Mesendoderm (in vitro differentiated cells): ENCODE results near the gene GPD1L.
A peak's percentile ranks its signal among the peaks of the same experiment; 100 is the strongest.

ENCODE experiments used
- DNase-seq: peaks from one replicate; pipeline ENCODE4 v3.0.0; 2013
- H2AK5ac ChIP-seq: 2 replicates; pipeline ENCODE4 v1.6.1; 2013; ENCODE audit warnings: low read length, inconsistent platforms
- H2BK120ac ChIP-seq: 2 replicates; pipeline ENCODE4 v1.6.1; 2013; ENCODE audit warnings: low read depth, mild to moderate bottlenecking, low read length, moderate library complexity, mixed read lengths
- H2BK15ac ChIP-seq: replicated peaks from 2 replicates; pipeline ENCODE4 v1.6.1; 2013; ENCODE audit warnings: low read depth, mild to moderate bottlenecking, moderate library complexity
- H2BK5ac ChIP-seq: 2 replicates; pipeline ENCODE4 v1.6.1; 2013; ENCODE audit warnings: low read length, inconsistent platforms
- H3K18ac ChIP-seq: 2 replicates; pipeline ENCODE4 v1.6.1; 2013; ENCODE audit warnings: mild to moderate bottlenecking, low read length, mixed read lengths
- H3K23ac ChIP-seq: one replicate; pipeline ENCODE4 v1.6.1; 2013; ENCODE audit warnings: low read length
- H3K27ac ChIP-seq: 2 replicates; pipeline ENCODE4 v1.5.1; 2013; ENCODE audit warnings: low read depth, mild to moderate bottlenecking, inconsistent platforms, low read length, moderate library complexity
- H3K27me3 ChIP-seq: 2 replicates; pipeline ENCODE4 v1.6.1; 2013; ENCODE audit warnings: low read length, control low read depth, mild to moderate bottlenecking, inconsistent platforms; ENCODE audit not compliant: insufficient read depth, poor library complexity
- H3K36me3 ChIP-seq: 2 replicates; pipeline ENCODE4 v1.6.1; 2013; ENCODE audit warnings: low read length, inconsistent platforms; ENCODE audit not compliant: control insufficient read depth, insufficient read depth
- H3K4ac ChIP-seq: one replicate; pipeline ENCODE4 v1.6.1; 2013; ENCODE audit warnings: low read depth, mild to moderate bottlenecking, low read length, moderate library complexity
- H3K4me1 ChIP-seq: 2 replicates; pipeline ENCODE4 v1.6.1; 2013; ENCODE audit warnings: low read depth, low read length, inconsistent platforms; ENCODE audit not compliant: control insufficient read depth
- H3K4me2 ChIP-seq: 2 replicates; pipeline ENCODE4 v1.6.1; 2013; ENCODE audit warnings: low read length
- H3K4me3 ChIP-seq: 2 replicates; pipeline ENCODE4 v1.5.1; 2013; ENCODE audit warnings: mild to moderate bottlenecking, low read length
- H3K56ac ChIP-seq: one replicate; pipeline ENCODE4 v1.6.1; 2013; ENCODE audit warnings: low read length
- H3K79me1 ChIP-seq: 2 replicates; pipeline ENCODE4 v1.6.1; 2013; ENCODE audit warnings: low read length, inconsistent platforms
- H3K79me2 ChIP-seq: 2 replicates; pipeline ENCODE4 v1.6.1; 2013; ENCODE audit warnings: mild to moderate bottlenecking, low read length; ENCODE audit not compliant: control insufficient read depth, insufficient read depth
- H3K9ac ChIP-seq: 2 replicates; pipeline ENCODE4 v1.6.1; 2013; ENCODE audit warnings: low read length, inconsistent platforms
- H4K5ac ChIP-seq: one replicate; pipeline ENCODE4 v1.6.1; 2013; ENCODE audit warnings: low read length
- H4K8ac ChIP-seq: one replicate; pipeline ENCODE4 v1.6.1; 2013; ENCODE audit warnings: low read depth, mild to moderate bottlenecking, control low read depth, low read length, moderate library complexity
- WGBS: extraction: QIAGEN DNeasy Blood & Tissue Kit; methylation state at CpG from one replicate; pipeline ENCODE4 v1.1.7; 2013; ENCODE audit warnings: low lambda C conversion rate, missing lambda C conversion rate; ENCODE audit not compliant: insufficient coverage; ENCODE audit errors: extremely low coverage; 5-methylcytosine and 5-hydroxymethylcytosine counted together

The GPD1L gene

DNA sequence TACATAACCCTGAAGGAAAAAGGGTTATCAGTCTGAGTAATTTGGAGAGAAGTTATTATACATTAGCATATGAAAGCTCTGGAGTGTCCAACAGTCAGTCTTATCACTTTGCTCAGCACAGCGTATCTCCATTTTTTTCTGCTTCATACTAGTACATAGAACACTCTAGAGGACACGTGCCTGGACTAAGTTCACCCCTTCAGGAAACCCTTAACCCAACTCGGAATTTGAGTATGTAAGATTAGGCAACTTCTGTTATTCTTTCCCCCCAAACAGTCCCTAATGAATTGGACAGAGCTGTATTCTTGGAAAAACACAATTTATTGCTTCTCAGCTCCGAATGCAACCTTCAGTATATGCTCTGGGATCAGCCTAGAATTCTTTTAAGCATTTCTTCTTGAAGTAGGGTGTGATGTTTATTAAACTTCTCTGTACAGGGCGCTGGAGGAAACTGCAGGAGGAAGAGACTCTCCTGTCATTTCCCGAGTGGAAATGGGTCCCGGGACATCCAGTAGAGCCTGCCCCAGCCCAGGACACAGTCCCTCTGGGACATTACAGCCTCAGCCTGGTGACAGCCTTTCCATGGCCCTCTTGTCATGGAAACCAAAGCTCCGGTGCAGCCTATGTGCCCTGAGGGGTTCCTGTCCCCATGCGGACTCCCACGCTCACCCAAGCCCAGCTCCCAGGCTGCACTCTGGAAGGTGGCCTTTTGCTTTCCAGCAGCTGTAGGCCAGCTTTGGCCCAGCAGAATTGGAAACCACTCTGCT lies 94.8 kb downstream of the GPD1L start:
- no peaks in the 10 kb centered on the region for H3K27me3 ChIP-seq
- H3K4ac ChIP-seq = no peak overlapping the region
- H3K56ac ChIP-seq = no peak overlapping the region
- H3K36me3 ChIP-seq = no peaks in the 10 kb centered on the region
- no peaks in the 10 kb centered on the region for H3K4me1 ChIP-seq
- DNase-seq = no peak
- H4K5ac ChIP-seq = no peak overlapping the region
- H3K27ac ChIP-seq = no peak overlapping the region
- no peak overlapping the region for H2BK5ac ChIP-seq
- H2AK5ac ChIP-seq = no peak overlapping the region
- H3K79me1 ChIP-seq = no peaks in the 10 kb centered on the region
- H2BK120ac ChIP-seq = no peak overlapping the region
- no peak overlapping the region for H3K4me2 ChIP-seq
- H3K23ac ChIP-seq = peak overlapping the region; percentile 11
- H3K79me2 ChIP-seq = no peaks in the 10 kb centered on the region
- H3K4me3 ChIP-seq = no peak overlapping the region
- no peak overlapping the region for H3K18ac ChIP-seq
- no CpG with 5 or more reads among the region's 10 CpGs for WGBS
- no peak overlapping the region for H4K8ac ChIP-seq
- no peak overlapping the region for H3K9ac ChIP-seq
- no peak overlapping the region for H2BK15ac ChIP-seq

DNA sequence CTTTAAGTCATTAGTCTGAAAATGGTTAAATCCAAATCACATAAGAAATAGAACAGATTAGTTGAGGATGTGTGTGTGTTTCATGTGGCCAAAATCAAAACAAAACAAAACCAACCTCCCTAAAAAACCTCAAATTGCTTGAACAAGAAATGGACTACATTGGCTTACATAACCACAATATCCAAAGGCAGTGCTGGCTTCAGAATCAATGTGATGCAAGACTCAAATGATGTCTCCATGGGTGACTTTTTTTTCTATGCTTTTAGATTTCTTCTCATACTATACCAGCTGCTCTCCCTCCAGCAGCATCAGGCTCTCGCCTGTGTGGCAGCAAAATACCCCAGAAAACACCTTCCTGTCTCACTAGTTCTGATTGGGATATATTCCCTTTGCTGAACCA lies 96.1 kb downstream of the GPD1L start:
- Histone ChIP-seq H2BK15ac (no peak overlapping the region), H3K4ac (no peak overlapping the region), H4K5ac (no peak overlapping the region), H3K27ac (no peak overlapping the region), H2BK120ac (no peak overlapping the region), H4K8ac (no peak overlapping the region), H3K79me1 (no peaks in the 10 kb centered on the region), H3K27me3 (no peaks in the 10 kb centered on the region), H3K18ac (no peak overlapping the region), H3K36me3 (no peaks in the 10 kb centered on the region), H3K56ac (no peak overlapping the region), H3K4me2 (no peak overlapping the region), H2AK5ac (no peak overlapping the region), H3K9ac (no peak overlapping the region), H3K23ac (no peak overlapping the region), H3K4me1 (no peaks in the 10 kb centered on the region), H2BK5ac (no peak overlapping the region), H3K4me3 (no peak overlapping the region), H3K79me2 (no peaks in the 10 kb centered on the region)
- DNase-seq = no peak
- no CpG with 5 or more reads among the region's 1 CpG for WGBS

DNA sequence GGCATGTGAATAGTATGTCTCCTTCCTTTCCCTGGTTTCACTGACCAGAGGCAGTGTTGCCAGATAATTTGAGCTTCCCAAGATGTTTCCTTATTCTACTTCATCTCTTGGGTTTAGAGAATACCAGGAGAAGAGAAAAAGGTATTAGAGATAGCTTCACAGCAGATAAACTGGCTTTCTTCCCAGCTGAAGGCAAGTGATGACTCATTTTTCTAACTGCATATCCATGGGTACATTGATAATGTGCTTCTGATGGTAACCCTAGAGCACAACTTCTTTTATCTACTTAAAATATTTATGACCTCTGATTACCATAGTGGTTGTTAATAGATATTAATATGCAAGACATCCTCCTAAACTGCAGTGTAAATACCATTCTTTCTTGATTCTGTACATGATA lies 97.4 kb downstream of the GPD1L start:
- Histone ChIP-seq H2BK15ac (no peak overlapping the region), H4K8ac (no peak overlapping the region), H4K5ac (no peak overlapping the region), H3K4ac (no peak overlapping the region), H2BK120ac (no peak overlapping the region), H3K18ac (no peak overlapping the region), H3K79me2 (no peaks in the 10 kb centered on the region), H2BK5ac (no peak overlapping the region), H3K23ac (no peak overlapping the region), H3K4me2 (no peak overlapping the region), H3K9ac (no peak overlapping the region), H3K4me1 (no peaks in the 10 kb centered on the region), H2AK5ac (no peak overlapping the region), H3K36me3 (no peaks in the 10 kb centered on the region), H3K27ac (no peak overlapping the region), H3K27me3 (no peaks in the 10 kb centered on the region), H3K56ac (no peak overlapping the region), H3K79me1 (no peaks in the 10 kb centered on the region), H3K4me3 (no peak overlapping the region)
- DNase-seq = no peak

DNA sequence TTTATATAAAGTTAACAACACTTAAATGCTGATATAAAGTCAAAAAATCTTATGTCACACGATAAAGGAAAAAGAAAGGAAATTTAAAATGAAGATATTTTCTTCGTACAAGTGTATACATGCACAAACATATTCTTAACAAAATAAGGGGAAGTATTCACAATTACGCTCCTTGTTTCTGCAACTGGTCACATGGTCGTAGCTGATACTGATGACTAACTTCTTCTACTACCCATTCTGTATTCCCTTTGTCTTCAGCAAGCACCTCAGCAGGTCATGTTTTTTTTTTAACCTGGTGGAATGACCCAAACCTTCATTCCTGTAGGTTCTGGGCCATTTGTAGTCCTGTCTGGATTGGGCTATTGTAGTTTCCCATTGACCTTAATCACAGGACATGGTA lies 102.0 kb downstream of the GPD1L start:
- H2BK120ac ChIP-seq = no peak overlapping the region
- no peak overlapping the region for H4K5ac ChIP-seq
- H3K36me3 ChIP-seq = no peaks in the 10 kb centered on the region
- H3K9ac ChIP-seq = no peak overlapping the region
- DNase-seq = no peak
- no peak overlapping the region for H3K4me3 ChIP-seq
- no peak overlapping the region for H3K23ac ChIP-seq
- H3K79me2 ChIP-seq = no peaks in the 10 kb centered on the region
- no peak overlapping the region for H3K27ac ChIP-seq
- H3K79me1 ChIP-seq = no peaks in the 10 kb centered on the region
- H3K18ac ChIP-seq = no peak overlapping the region
- no peaks in the 10 kb centered on the region for H3K27me3 ChIP-seq
- no peaks in the 10 kb centered on the region for H3K4me1 ChIP-seq
- no peak overlapping the region for H3K56ac ChIP-seq
- H2AK5ac ChIP-seq = no peak overlapping the region
- WGBS = no CpG with 5 or more reads among the region's 4 CpGs
- H2BK15ac ChIP-seq = no peak overlapping the region
- H2BK5ac ChIP-seq = no peak overlapping the region
- H4K8ac ChIP-seq = no peak overlapping the region
- H3K4me2 ChIP-seq = no peak overlapping the region
- no peak overlapping the region for H3K4ac ChIP-seq

DNA sequence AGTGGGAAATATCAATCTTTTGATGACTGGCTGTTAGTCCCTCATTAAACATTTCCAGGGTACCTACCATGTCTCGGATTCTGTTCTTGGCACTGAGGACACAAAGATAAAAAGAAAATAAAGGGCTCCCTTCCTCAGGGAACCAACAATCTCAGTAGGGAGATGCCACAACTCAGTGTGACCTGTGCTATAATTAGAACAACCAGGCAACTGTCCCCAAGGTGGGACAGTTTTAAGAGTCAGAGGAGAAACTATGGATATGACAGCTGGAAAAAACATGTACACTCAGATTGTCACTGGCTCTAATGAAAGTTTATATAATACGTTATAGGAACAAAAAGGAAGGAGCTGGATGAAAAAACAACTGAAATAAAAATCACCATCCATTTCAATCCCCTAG lies 108.8 kb downstream of the GPD1L start:
- Histone ChIP-seq H2BK15ac (no peak overlapping the region), H3K79me1 (no peaks in the 10 kb centered on the region), H3K4me1 (no peaks in the 10 kb centered on the region), H3K79me2 (no peaks in the 10 kb centered on the region), H3K23ac (no peak overlapping the region), H3K27ac (no peak overlapping the region), H3K4me3 (no peak overlapping the region), H3K36me3 (no peaks in the 10 kb centered on the region), H3K18ac (no peak overlapping the region), H3K56ac (no peak overlapping the region), H2AK5ac (no peak overlapping the region), H3K9ac (no peak overlapping the region), H4K5ac (no peak overlapping the region), H3K27me3 (no peaks in the 10 kb centered on the region), H4K8ac (no peak overlapping the region), H3K4me2 (no peak overlapping the region), H2BK120ac (no peak overlapping the region), H2BK5ac (no peak overlapping the region), H3K4ac (no peak overlapping the region)
- WGBS = no CpG with 5 or more reads among the region's 2 CpGs
- DNase-seq = no peak

DNA sequence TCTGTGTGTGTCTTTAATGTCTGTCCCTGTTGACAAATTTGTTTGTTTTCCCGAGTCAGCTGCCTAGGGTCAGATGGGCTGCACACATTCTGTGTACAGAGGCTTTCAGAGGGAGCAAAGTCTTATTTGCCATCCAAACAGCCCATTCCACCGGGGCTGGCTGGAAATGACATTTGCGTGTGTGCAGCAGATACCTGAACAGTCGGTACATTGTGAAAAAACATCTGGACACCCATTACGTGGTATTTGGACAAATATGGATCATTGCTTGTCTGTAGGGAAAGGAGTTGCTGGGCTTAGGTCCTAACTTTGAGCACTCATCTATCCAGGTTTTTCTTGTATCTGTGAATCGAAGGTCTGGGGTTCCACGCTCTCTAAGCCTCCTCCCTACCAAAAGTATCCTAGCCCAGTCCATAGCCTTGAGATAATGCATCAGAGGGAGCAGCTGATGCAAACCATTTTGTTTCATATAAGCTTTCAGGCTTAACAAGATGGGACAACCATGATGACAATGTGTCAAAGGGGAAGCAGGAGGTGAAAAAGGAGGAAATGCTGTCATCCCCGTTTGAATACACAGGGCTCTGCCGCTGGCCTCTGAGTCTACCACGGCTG lies 109.9 kb downstream of the GPD1L start:
- DNase-seq = no peak
- no peak overlapping the region for H2BK15ac ChIP-seq
- no peak overlapping the region for H3K4ac ChIP-seq
- no peak overlapping the region for H4K8ac ChIP-seq
- no peak overlapping the region for H3K27ac ChIP-seq
- H3K18ac ChIP-seq = no peak overlapping the region
- no peak overlapping the region for H3K4me2 ChIP-seq
- no peak overlapping the region for H4K5ac ChIP-seq
- no peak overlapping the region for H3K56ac ChIP-seq
- no peak overlapping the region for H3K4me3 ChIP-seq
- no peak overlapping the region for H3K9ac ChIP-seq
- no peak overlapping the region for H2BK5ac ChIP-seq
- no CpG with 5 or more reads among the region's 10 CpGs for WGBS
- no peaks in the 10 kb centered on the region for H3K79me1 ChIP-seq
- H3K4me1 ChIP-seq = no peaks in the 10 kb centered on the region
- H3K23ac ChIP-seq = no peak overlapping the region
- H2BK120ac ChIP-seq = no peak overlapping the region
- no peaks in the 10 kb centered on the region for H3K27me3 ChIP-seq
- no peaks in the 10 kb centered on the region for H3K36me3 ChIP-seq
- H3K79me2 ChIP-seq = no peaks in the 10 kb centered on the region
- no peak overlapping the region for H2AK5ac ChIP-seq
